SK-N-SH treated with all-trans-retinoic acid at 6 μM for 48 hours (cell line): Measurements from ENCODE around the gene CD151.

Experiments used
- ESRRG ChIP-seq: fragments of 250-450 bp; sonication (Bioruptor Pico); IDR thresholded peaks from 2 replicates; pipeline ENCODE4 v1.6.1; 2021; ENCODE audit warnings: mild to moderate bottlenecking
- OSR1 ChIP-seq: fragments of 250-450 bp; sonication (Bioruptor Pico); IDR thresholded peaks from 2 replicates; pipeline ENCODE4 v1.8.0; 2022; ENCODE audit warnings: moderate library complexity, mild to moderate bottlenecking, inconsistent platforms
- ZFP30 ChIP-seq: fragments of 450-650 bp; formaldehyde crosslinking; IDR thresholded peaks from 2 replicates; pipeline ENCODE4 v1.5.0; 2022; ENCODE audit warnings: mild to moderate bottlenecking, moderate library complexity
- ZNF565 ChIP-seq: fragments of 450-650 bp; formaldehyde crosslinking; conservative IDR thresholded peaks from 2 replicates; pipeline ENCODE4 v1.5.0; 2020; ENCODE audit warnings: low read depth, mild to moderate bottlenecking, moderate library complexity
- TF ChIP-seq, protein P1 (sequence below): fragments of 250-450 bp; sonication (Bioruptor Pico); IDR thresholded peaks from 2 replicates; pipeline ENCODE4 v1.8.0; 2020; ENCODE audit warnings: mild to moderate bottlenecking, moderate library complexity, borderline replicate concordance
- TF ChIP-seq, protein P2 (sequence below): fragments of 250-450 bp; sonication (Bioruptor Pico); IDR thresholded peaks from 2 replicates; pipeline ENCODE4 v1.5.1; 2020; ENCODE audit warnings: low read depth, mild to moderate bottlenecking, moderate library complexity
- TF ChIP-seq, protein P3 (sequence below): fragments of 250-450 bp; sonication (Bioruptor Pico); IDR thresholded peaks from 2 replicates; pipeline ENCODE4 v1.8.0; 2021; ENCODE audit warnings: low read depth, mild to moderate bottlenecking, moderate library complexity, borderline replicate concordance

- TF ChIP-seq, protein P1, sequence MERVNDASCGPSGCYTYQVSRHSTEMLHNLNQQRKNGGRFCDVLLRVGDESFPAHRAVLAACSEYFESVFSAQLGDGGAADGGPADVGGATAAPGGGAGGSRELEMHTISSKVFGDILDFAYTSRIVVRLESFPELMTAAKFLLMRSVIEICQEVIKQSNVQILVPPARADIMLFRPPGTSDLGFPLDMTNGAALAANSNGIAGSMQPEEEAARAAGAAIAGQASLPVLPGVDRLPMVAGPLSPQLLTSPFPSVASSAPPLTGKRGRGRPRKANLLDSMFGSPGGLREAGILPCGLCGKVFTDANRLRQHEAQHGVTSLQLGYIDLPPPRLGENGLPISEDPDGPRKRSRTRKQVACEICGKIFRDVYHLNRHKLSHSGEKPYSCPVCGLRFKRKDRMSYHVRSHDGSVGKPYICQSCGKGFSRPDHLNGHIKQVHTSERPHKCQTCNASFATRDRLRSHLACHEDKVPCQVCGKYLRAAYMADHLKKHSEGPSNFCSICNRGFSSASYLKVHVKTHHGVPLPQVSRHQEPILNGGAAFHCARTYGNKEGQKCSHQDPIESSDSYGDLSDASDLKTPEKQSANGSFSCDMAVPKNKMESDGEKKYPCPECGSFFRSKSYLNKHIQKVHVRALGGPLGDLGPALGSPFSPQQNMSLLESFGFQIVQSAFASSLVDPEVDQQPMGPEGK (CRISPR knock-in tag), result no peak
- TF ChIP-seq ESRRG (no peak), ZFP30 (CRISPR knock-in tag) (no peak), ZNF565 (CRISPR knock-in tag) (no peak), OSR1 (no peak)
- TF ChIP-seq, protein P2, sequence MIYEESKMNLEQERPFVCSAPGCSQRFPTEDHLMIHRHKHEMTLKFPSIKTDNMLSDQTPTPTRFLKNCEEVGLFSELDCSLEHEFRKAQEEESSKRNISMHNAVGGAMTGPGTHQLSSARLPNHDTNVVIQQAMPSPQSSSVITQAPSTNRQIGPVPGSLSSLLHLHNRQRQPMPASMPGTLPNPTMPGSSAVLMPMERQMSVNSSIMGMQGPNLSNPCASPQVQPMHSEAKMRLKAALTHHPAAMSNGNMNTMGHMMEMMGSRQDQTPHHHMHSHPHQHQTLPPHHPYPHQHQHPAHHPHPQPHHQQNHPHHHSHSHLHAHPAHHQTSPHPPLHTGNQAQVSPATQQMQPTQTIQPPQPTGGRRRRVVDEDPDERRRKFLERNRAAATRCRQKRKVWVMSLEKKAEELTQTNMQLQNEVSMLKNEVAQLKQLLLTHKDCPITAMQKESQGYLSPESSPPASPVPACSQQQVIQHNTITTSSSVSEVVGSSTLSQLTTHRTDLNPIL (CRISPR knock-in tag), result no peak
- TF ChIP-seq, protein P3, sequence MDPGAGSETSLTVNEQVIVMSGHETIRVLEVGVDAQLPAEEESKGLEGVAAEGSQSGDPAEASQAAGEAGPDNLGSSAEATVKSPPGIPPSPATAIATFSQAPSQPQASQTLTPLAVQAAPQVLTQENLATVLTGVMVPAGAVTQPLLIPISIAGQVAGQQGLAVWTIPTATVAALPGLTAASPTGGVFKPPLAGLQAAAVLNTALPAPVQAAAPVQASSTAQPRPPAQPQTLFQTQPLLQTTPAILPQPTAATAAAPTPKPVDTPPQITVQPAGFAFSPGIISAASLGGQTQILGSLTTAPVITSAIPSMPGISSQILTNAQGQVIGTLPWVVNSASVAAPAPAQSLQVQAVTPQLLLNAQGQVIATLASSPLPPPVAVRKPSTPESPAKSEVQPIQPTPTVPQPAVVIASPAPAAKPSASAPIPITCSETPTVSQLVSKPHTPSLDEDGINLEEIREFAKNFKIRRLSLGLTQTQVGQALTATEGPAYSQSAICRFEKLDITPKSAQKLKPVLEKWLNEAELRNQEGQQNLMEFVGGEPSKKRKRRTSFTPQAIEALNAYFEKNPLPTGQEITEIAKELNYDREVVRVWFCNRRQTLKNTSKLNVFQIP (CRISPR knock-in tag), result no peak
These were observed 32.1 kb downstream of the CD151 start for GRCh38 chr11:864898-865297.
